ENCODE results near the gene LSAMP.

The LSAMP gene

DNA sequence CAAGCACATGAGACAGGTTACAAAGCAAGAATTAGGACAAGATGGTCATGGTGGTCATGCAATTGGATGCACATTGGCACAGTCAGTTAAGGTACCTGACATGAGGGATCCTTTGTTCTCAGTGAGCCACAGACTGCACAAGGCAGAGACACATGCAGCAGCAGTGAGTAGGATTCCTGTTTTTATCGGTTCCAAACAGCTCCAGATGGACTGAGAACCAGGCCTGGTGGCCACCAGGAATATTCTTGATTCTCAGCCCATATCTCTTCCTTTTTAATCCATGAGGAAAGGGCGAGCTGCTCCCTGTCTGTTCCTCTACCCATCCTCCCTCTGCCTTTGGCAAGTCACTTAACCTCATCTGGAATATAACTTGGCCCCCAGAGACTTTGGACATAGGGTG is 411.2 kb downstream of the LSAMP start:
- no CpG with 5 or more reads among the region's 2 CpGs for WGBS (ENCODE audit: insufficient coverage, insufficient read length)
- H3K4me1 ChIP-seq (ENCODE audit: control insufficient read depth, insufficient read depth, low read length) = no peaks in the 10 kb centered on the region
- no peaks in the 10 kb centered on the region for H3K27me3 ChIP-seq (ENCODE audit: control insufficient read depth, insufficient read depth, low read length)
- no peaks in the 10 kb centered on the region for H3K9me3 ChIP-seq (ENCODE audit: control insufficient read depth, insufficient read depth, low read length)
- DNase-seq (ENCODE audit: low read depth, low spot score) = no peak
- H3K27ac ChIP-seq (ENCODE audit: low read length) = no peak overlapping the region
- no peak overlapping the region for H3K4me3 ChIP-seq (ENCODE audit: low read length)
- H3K36me3 ChIP-seq (ENCODE audit: control insufficient read depth, insufficient read depth, low read length) = no peaks in the 10 kb centered on the region

DNA sequence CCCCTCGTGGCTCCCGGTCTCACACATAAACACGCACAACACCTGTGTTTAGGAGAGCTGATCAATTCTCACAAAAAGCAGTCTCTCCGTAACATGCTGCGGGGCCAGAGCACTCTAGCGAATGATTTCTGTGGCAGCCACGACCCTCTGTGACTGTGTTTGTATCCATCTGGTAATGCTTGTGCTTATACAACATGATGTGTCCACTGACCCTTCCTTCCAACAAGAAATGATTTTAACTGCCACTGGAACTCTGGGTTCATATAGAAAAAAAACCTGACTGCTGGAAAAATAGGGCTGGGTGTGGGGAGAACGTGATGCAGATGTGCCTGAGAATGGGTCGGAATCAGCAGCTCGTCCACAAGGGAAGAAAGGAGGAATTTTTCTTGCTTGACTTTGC is 411.8 kb downstream of the LSAMP start:
- no peak for DNase-seq (ENCODE audit: low read depth, low spot score)
- no peaks in the 10 kb centered on the region for H3K36me3 ChIP-seq (ENCODE audit: control insufficient read depth, insufficient read depth, low read length)
- no peaks in the 10 kb centered on the region for H3K9me3 ChIP-seq (ENCODE audit: control insufficient read depth, insufficient read depth, low read length)
- H3K27me3 ChIP-seq (ENCODE audit: control insufficient read depth, insufficient read depth, low read length) = no peaks in the 10 kb centered on the region
- no peak overlapping the region for H3K27ac ChIP-seq (ENCODE audit: low read length)
- H3K4me3 ChIP-seq (ENCODE audit: low read length) = no peak overlapping the region
- H3K4me1 ChIP-seq (ENCODE audit: control insufficient read depth, insufficient read depth, low read length) = no peaks in the 10 kb centered on the region
- no CpG with 5 or more reads among the region's 10 CpGs for WGBS (ENCODE audit: insufficient coverage, insufficient read length)

DNA sequence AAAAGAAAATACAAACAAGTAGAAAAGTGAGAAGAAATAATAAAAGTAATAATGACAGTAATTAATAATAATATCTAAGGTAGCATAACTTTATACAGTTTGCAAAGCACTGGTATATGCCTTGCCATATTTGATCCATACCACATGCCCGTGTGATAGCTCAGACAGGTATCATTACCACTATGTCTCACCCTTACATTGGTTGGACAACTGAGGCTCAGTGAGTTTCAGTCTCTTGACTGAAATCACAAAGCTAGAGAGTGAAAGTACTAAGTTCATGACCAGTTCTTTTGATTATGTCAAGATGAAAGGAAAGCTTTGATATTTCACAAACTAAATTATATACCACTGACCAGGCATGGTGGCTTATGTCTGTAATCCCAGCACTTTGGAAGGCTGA is 413.1 kb downstream of the LSAMP start:
- no CpG with 5 or more reads among the region's 1 CpG for WGBS (ENCODE audit: insufficient coverage, insufficient read length)
- H3K4me3 ChIP-seq (ENCODE audit: low read length) = no peak overlapping the region
- no peaks in the 10 kb centered on the region for H3K27me3 ChIP-seq (ENCODE audit: control insufficient read depth, insufficient read depth, low read length)
- no peaks in the 10 kb centered on the region for H3K9me3 ChIP-seq (ENCODE audit: control insufficient read depth, insufficient read depth, low read length)
- no peaks in the 10 kb centered on the region for H3K36me3 ChIP-seq (ENCODE audit: control insufficient read depth, insufficient read depth, low read length)
- no peaks in the 10 kb centered on the region for H3K4me1 ChIP-seq (ENCODE audit: control insufficient read depth, insufficient read depth, low read length)
- DNase-seq (ENCODE audit: low read depth, low spot score) = no peak
- no peak overlapping the region for H3K27ac ChIP-seq (ENCODE audit: low read length)

DNA sequence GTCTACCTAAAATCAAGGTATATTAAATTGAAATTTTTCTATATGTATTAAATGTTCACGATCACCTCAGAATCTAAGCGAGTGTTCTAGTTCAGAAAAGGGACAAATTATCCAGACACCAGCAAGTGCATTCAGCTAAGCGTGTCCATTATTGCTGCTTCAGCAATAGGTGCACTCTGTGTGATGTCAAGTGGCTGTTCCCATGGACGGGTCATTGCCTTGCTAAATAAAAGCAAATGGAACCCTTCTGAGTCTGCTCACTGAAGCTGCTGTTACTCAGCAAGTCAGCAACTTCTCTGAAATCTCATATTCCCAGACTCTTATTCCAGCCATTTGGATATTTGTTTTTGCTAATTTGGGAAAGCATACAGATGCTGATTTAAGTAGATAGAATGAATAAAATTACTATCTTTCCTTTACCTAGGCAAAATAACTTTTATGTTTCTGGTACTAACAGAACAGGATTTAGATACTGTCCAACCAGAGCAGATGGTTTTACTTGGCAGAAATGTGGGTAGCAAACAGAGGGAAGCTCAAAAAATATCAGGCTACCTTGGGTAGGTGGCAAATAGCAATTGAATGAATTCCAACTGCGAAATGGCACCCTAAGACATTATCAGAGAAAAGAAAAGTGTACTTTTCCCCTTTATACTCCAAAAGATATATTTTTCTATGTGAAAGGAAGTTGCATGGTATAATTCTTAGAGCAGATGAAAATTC is 415.0 kb downstream of the LSAMP start:
- Histone ChIP-seq H3K9me3 (ENCODE audit: control insufficient read depth, insufficient read depth, low read length) (no peaks in the 10 kb centered on the region), H3K36me3 (ENCODE audit: control insufficient read depth, insufficient read depth, low read length) (no peaks in the 10 kb centered on the region), H3K4me3 (ENCODE audit: low read length) (no peak overlapping the region), H3K4me1 (ENCODE audit: control insufficient read depth, insufficient read depth, low read length) (no peaks in the 10 kb centered on the region), H3K27ac (ENCODE audit: low read length) (no peak overlapping the region), H3K27me3 (ENCODE audit: control insufficient read depth, insufficient read depth, low read length) (no peaks in the 10 kb centered on the region)
- WGBS (ENCODE audit: insufficient coverage, insufficient read length) = no CpG with 5 or more reads among the region's 5 CpGs
- no peak for DNase-seq (ENCODE audit: low read depth, low spot score)

DNA sequence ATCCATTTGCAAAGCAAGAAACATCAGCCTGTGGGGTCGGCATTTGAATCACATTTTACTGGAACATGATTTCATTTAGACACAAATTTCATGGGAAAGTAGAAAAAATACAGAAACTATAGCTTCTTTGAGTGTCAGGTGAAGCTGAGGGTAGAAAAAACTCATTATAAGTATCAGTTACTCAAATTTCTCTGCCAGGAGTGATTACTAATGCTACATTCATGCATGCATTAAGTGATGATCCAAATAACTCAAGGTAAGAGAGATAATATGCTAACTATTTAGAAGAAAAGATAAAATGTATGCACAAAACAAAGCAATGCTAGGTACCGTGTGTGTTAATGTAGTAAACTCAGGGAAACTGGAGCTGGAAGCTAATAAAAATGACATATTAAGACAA is 416.0 kb downstream of the LSAMP start:
- Histone ChIP-seq H3K27me3 (ENCODE audit: control insufficient read depth, insufficient read depth, low read length) (no peaks in the 10 kb centered on the region), H3K4me1 (ENCODE audit: control insufficient read depth, insufficient read depth, low read length) (no peaks in the 10 kb centered on the region), H3K9me3 (ENCODE audit: control insufficient read depth, insufficient read depth, low read length) (no peaks in the 10 kb centered on the region), H3K36me3 (ENCODE audit: control insufficient read depth, insufficient read depth, low read length) (no peaks in the 10 kb centered on the region), H3K27ac (ENCODE audit: low read length) (no peak overlapping the region), H3K4me3 (ENCODE audit: low read length) (no peak overlapping the region)
- DNase-seq (ENCODE audit: low read depth, low spot score) = no peak
- no CpG with 5 or more reads among the region's 2 CpGs for WGBS (ENCODE audit: insufficient coverage, insufficient read length)

DNA sequence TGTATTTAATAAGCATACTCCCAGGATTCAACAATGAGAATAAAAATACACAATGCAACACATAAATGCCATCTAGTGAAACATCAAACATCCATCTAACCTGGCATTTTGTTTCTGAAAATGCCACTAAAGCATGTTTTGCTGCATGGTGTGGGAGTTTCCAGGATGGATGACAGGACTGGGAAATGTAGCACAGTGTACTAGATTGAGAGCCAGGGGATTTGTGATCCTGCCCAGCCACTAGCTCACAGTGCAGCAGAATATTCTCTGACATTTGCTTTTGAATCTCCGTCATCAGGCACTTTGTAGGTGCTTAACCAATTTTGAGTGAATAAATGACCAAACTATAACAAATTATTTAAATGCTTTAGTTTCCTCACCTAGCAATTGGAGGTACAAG is 417.1 kb downstream of the LSAMP start:
- H3K27ac ChIP-seq (ENCODE audit: low read length) = no peak overlapping the region
- no peaks in the 10 kb centered on the region for H3K36me3 ChIP-seq (ENCODE audit: control insufficient read depth, insufficient read depth, low read length)
- H3K27me3 ChIP-seq (ENCODE audit: control insufficient read depth, insufficient read depth, low read length) = no peaks in the 10 kb centered on the region
- H3K4me3 ChIP-seq (ENCODE audit: low read length) = no peak overlapping the region
- WGBS (ENCODE audit: insufficient coverage, insufficient read length) = no CpG with 5 or more reads among the region's 1 CpG
- no peaks in the 10 kb centered on the region for H3K4me1 ChIP-seq (ENCODE audit: control insufficient read depth, insufficient read depth, low read length)
- H3K9me3 ChIP-seq (ENCODE audit: control insufficient read depth, insufficient read depth, low read length) = no peaks in the 10 kb centered on the region
- no peak for DNase-seq (ENCODE audit: low read depth, low spot score)

DNA sequence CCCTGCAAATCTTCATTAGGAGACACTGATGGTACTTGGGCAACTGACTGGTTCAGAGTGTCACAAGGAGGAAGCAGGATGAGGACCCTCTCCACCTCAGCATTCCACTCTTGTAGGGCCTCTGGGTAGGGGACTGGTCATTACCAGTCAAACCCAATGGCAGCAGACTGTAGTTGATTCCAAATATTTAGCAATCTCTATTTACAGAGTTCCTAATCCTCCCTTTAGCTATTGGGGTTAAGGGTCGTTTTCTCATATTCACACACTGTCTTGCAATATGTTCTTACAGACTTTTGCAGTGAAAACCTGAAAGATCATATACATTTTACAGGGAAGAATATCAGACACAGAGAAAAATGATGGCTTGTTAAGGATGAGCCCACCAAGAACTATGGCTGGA is 424.3 kb downstream of the LSAMP start:
- no peak for DNase-seq (ENCODE audit: low read depth, low spot score)
- no peak overlapping the region for H3K4me3 ChIP-seq (ENCODE audit: low read length)
- WGBS (ENCODE audit: insufficient coverage, insufficient read length) = no CpG with 5 or more reads among the region's 1 CpG

DNA sequence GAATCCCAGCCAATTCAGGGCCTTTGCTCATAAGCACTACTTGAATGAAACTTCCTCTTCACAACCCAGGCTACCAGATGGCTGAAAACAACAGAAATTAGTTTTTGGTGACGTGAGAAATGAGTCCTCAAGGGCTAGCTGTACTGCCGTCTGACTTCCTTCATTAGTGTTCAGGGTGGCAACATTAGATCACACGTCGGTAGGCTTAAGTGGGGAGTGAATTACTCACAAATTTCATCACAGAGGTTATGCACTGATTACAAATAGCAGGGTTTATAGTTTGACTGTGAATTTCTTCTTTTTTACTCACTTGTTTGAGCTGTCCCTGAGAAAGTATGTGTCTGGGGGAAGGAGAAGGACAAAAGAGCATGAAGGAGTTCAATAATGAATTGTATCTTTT is 424.8 kb downstream of the LSAMP start:
- H3K27ac ChIP-seq (ENCODE audit: low read length) = no peak overlapping the region
- H3K4me3 ChIP-seq (ENCODE audit: low read length) = no peak overlapping the region
- no peaks in the 10 kb centered on the region for H3K9me3 ChIP-seq (ENCODE audit: control insufficient read depth, insufficient read depth, low read length)
- H3K4me1 ChIP-seq (ENCODE audit: control insufficient read depth, insufficient read depth, low read length) = no peaks in the 10 kb centered on the region
- no peak for DNase-seq (ENCODE audit: low read depth, low spot score)
- H3K27me3 ChIP-seq (ENCODE audit: control insufficient read depth, insufficient read depth, low read length) = no peaks in the 10 kb centered on the region
- no CpG with 5 or more reads among the region's 4 CpGs for WGBS (ENCODE audit: insufficient coverage, insufficient read length)
- H3K36me3 ChIP-seq (ENCODE audit: control insufficient read depth, insufficient read depth, low read length) = no peaks in the 10 kb centered on the region

More for the DNA sequence above, 424.3 kb downstream of the LSAMP start:
- H3K9me3 ChIP-seq (ENCODE audit: control insufficient read depth, insufficient read depth, low read length) = no peaks in the 10 kb centered on the region
- no peaks in the 10 kb centered on the region for H3K27me3 ChIP-seq (ENCODE audit: control insufficient read depth, insufficient read depth, low read length)
- H3K4me1 ChIP-seq (ENCODE audit: control insufficient read depth, insufficient read depth, low read length) = no peaks in the 10 kb centered on the region
- H3K36me3 ChIP-seq (ENCODE audit: control insufficient read depth, insufficient read depth, low read length) = no peaks in the 10 kb centered on the region
- no peak overlapping the region for H3K27ac ChIP-seq (ENCODE audit: low read length)

DNA sequence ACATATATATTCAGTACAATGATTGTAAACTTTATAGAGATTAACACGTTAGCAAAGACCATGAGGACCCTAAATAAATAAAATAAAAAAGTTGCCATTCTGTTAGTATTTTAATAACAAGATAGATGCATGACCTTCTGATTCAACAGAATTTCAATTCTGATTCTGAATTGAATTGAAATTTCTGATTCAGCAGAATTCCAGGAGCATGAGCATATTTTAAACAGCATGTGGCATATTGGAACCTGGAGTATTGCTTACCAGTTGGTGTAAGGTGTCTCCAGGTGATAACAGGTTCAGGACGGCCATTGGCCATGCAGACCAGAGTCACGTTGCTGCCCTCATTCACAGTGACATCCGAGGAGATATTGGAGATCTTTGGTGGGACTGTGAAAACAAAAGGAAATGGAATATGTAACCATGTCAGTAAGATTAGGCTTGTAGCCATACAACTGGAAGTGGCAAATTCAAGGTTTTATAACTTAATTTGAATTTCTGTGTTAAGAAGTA is 426.0 kb downstream of the LSAMP start:
- WGBS (ENCODE audit: insufficient coverage, insufficient read length) = no CpG with 5 or more reads among the region's 4 CpGs
- H3K27me3 ChIP-seq (ENCODE audit: control insufficient read depth, insufficient read depth, low read length) = no peaks in the 10 kb centered on the region
- no peaks in the 10 kb centered on the region for H3K36me3 ChIP-seq (ENCODE audit: control insufficient read depth, insufficient read depth, low read length)
- no peaks in the 10 kb centered on the region for H3K4me1 ChIP-seq (ENCODE audit: control insufficient read depth, insufficient read depth, low read length)
- no peak overlapping the region for H3K4me3 ChIP-seq (ENCODE audit: low read length)
- no peak for DNase-seq (ENCODE audit: low read depth, low spot score)
- H3K27ac ChIP-seq (ENCODE audit: low read length) = no peak overlapping the region
- H3K9me3 ChIP-seq (ENCODE audit: control insufficient read depth, insufficient read depth, low read length) = no peaks in the 10 kb centered on the region

DNA sequence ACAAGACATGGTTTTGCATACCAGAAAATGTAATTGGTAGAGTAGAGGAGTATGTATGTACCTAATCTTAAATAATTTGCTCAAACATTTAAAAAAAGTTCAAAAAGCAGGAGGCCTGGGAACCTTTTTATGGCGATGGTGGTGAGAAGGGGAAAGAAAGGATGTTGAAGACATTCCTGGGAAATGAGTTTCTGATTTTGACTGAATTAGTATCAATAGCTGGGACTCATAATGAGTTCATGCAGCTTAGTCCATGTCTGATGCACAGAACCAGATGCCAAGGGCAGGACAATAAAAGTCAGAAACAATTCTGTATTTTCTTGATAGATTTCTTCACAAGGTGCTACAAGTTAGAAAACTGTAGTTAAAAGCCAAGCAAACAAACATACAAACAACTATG is 426.6 kb downstream of the LSAMP start:
- Histone ChIP-seq H3K4me1 (ENCODE audit: control insufficient read depth, insufficient read depth, low read length) (no peaks in the 10 kb centered on the region), H3K4me3 (ENCODE audit: low read length) (no peak overlapping the region), H3K36me3 (ENCODE audit: control insufficient read depth, insufficient read depth, low read length) (no peaks in the 10 kb centered on the region), H3K9me3 (ENCODE audit: control insufficient read depth, insufficient read depth, low read length) (no peaks in the 10 kb centered on the region), H3K27ac (ENCODE audit: low read length) (no peak overlapping the region), H3K27me3 (ENCODE audit: control insufficient read depth, insufficient read depth, low read length) (no peaks in the 10 kb centered on the region)
- WGBS (ENCODE audit: insufficient coverage, insufficient read length) = no CpG with 5 or more reads among the region's 1 CpG
- DNase-seq (ENCODE audit: low read depth, low spot score) = no peak

DNA sequence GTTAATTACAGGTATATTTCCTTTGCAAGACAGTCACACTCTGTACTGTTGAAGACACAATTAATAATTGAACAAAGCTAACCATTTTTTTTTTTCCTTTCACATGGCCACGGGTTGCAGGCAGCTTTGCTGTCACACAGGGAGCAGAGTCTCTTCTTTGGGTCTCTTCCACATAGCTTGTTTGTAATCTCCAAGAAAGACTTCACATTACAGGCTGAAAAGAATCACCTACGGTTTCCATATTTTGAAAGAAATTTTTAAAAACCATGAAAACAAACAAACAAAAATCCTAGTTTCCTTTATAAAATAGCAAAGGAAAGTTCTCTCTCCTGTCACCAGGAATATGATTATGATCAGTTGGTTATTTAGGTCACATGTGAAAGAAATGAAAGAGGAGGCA is 429.4 kb downstream of the LSAMP start:
- DNase-seq (ENCODE audit: low read depth, low spot score) = no peak
- WGBS (ENCODE audit: insufficient coverage, insufficient read length) = no CpG with 5 or more reads among the region's 2 CpGs
- Histone ChIP-seq H3K27ac (ENCODE audit: low read length) (no peak overlapping the region), H3K4me1 (ENCODE audit: control insufficient read depth, insufficient read depth, low read length) (no peaks in the 10 kb centered on the region), H3K36me3 (ENCODE audit: control insufficient read depth, insufficient read depth, low read length) (no peaks in the 10 kb centered on the region), H3K9me3 (ENCODE audit: control insufficient read depth, insufficient read depth, low read length) (no peaks in the 10 kb centered on the region), H3K4me3 (ENCODE audit: low read length) (no peak overlapping the region), H3K27me3 (ENCODE audit: control insufficient read depth, insufficient read depth, low read length) (no peaks in the 10 kb centered on the region)

Data from iPS DF 6.9 (cell line).